Mesendoderm (in vitro differentiated cells): ENCODE data around the gene CNTN2.

ENCODE experiments used
- DNase-seq: peaks from one replicate; pipeline ENCODE4 v3.0.0; 2013
- H2AK5ac ChIP-seq: 2 replicates; pipeline ENCODE4 v1.6.1; 2013; ENCODE audit warnings: low read length, inconsistent platforms
- H2BK120ac ChIP-seq: 2 replicates; pipeline ENCODE4 v1.6.1; 2013; ENCODE audit warnings: low read depth, mild to moderate bottlenecking, low read length, moderate library complexity, mixed read lengths
- H2BK15ac ChIP-seq: replicated peaks from 2 replicates; pipeline ENCODE4 v1.6.1; 2013; ENCODE audit warnings: low read depth, mild to moderate bottlenecking, moderate library complexity
- H2BK5ac ChIP-seq: 2 replicates; pipeline ENCODE4 v1.6.1; 2013; ENCODE audit warnings: low read length, inconsistent platforms
- H3K18ac ChIP-seq: 2 replicates; pipeline ENCODE4 v1.6.1; 2013; ENCODE audit warnings: mild to moderate bottlenecking, low read length, mixed read lengths
- H3K23ac ChIP-seq: one replicate; pipeline ENCODE4 v1.6.1; 2013; ENCODE audit warnings: low read length
- H3K27ac ChIP-seq: 2 replicates; pipeline ENCODE4 v1.5.1; 2013; ENCODE audit warnings: low read depth, mild to moderate bottlenecking, inconsistent platforms, low read length, moderate library complexity
- H3K27me3 ChIP-seq: 2 replicates; pipeline ENCODE4 v1.6.1; 2013; ENCODE audit warnings: low read length, control low read depth, mild to moderate bottlenecking, inconsistent platforms; ENCODE audit not compliant: insufficient read depth, poor library complexity
- H3K36me3 ChIP-seq: 2 replicates; pipeline ENCODE4 v1.6.1; 2013; ENCODE audit warnings: low read length, inconsistent platforms; ENCODE audit not compliant: control insufficient read depth, insufficient read depth
- H3K4ac ChIP-seq: one replicate; pipeline ENCODE4 v1.6.1; 2013; ENCODE audit warnings: low read depth, mild to moderate bottlenecking, low read length, moderate library complexity
- H3K4me1 ChIP-seq: 2 replicates; pipeline ENCODE4 v1.6.1; 2013; ENCODE audit warnings: low read depth, low read length, inconsistent platforms; ENCODE audit not compliant: control insufficient read depth
- H3K4me2 ChIP-seq: 2 replicates; pipeline ENCODE4 v1.6.1; 2013; ENCODE audit warnings: low read length
- H3K4me3 ChIP-seq: 2 replicates; pipeline ENCODE4 v1.5.1; 2013; ENCODE audit warnings: mild to moderate bottlenecking, low read length
- H3K56ac ChIP-seq: one replicate; pipeline ENCODE4 v1.6.1; 2013; ENCODE audit warnings: low read length
- H3K79me1 ChIP-seq: 2 replicates; pipeline ENCODE4 v1.6.1; 2013; ENCODE audit warnings: low read length, inconsistent platforms
- H3K79me2 ChIP-seq: 2 replicates; pipeline ENCODE4 v1.6.1; 2013; ENCODE audit warnings: mild to moderate bottlenecking, low read length; ENCODE audit not compliant: control insufficient read depth, insufficient read depth
- H3K9ac ChIP-seq: 2 replicates; pipeline ENCODE4 v1.6.1; 2013; ENCODE audit warnings: low read length, inconsistent platforms
- H4K5ac ChIP-seq: one replicate; pipeline ENCODE4 v1.6.1; 2013; ENCODE audit warnings: low read length
- H4K8ac ChIP-seq: one replicate; pipeline ENCODE4 v1.6.1; 2013; ENCODE audit warnings: low read depth, mild to moderate bottlenecking, control low read depth, low read length, moderate library complexity
- WGBS: extraction: QIAGEN DNeasy Blood & Tissue Kit; methylation state at CpG from one replicate; pipeline ENCODE4 v1.1.7; 2013; ENCODE audit warnings: low lambda C conversion rate, missing lambda C conversion rate; ENCODE audit not compliant: insufficient coverage; ENCODE audit errors: extremely low coverage; 5-methylcytosine and 5-hydroxymethylcytosine counted together

Gene CNTN2

GRCh38 chr1:205025239-205025638, 17.8 kb upstream of the CNTN2 start:
- Histone ChIP-seq H3K27me3 (no peaks in the 10 kb centered on the region), H3K4me1 (no peaks in the 10 kb centered on the region), H2AK5ac (no peak overlapping the region), H3K36me3 (no peaks in the 10 kb centered on the region), H3K27ac (no peak overlapping the region), H3K79me1 (no peaks in the 10 kb centered on the region), H3K79me2 (no peaks in the 10 kb centered on the region), H3K4ac (no peak overlapping the region), H4K8ac (no peak overlapping the region), H2BK15ac (no peak overlapping the region), H3K18ac (no peak overlapping the region), H2BK5ac (no peak overlapping the region), H3K9ac (no peak overlapping the region), H4K5ac (no peak overlapping the region), H3K23ac (no peak overlapping the region), H3K4me3 (no peak overlapping the region), H2BK120ac (no peak overlapping the region), H3K56ac (no peak overlapping the region), H3K4me2 (no peak overlapping the region)
- no peak for DNase-seq
- no CpG with 5 or more reads among the region's 16 CpGs for WGBS

GRCh38 chr1:205026181-205026580, 16.8 kb upstream of the CNTN2 start:
- Histone ChIP-seq H3K56ac (no peak overlapping the region), H3K4me1 (no peaks in the 10 kb centered on the region), H4K8ac (no peak overlapping the region), H3K27ac (no peak overlapping the region), H3K4me2 (no peak overlapping the region), H3K9ac (no peak overlapping the region), H3K79me2 (no peaks in the 10 kb centered on the region), H3K18ac (no peak overlapping the region), H4K5ac (no peak overlapping the region), H2BK120ac (no peak overlapping the region), H3K4me3 (no peak overlapping the region), H3K36me3 (no peaks in the 10 kb centered on the region), H3K4ac (no peak overlapping the region), H3K79me1 (no peaks in the 10 kb centered on the region), H3K27me3 (no peaks in the 10 kb centered on the region), H2AK5ac (no peak overlapping the region), H2BK5ac (no peak overlapping the region), H2BK15ac (no peak overlapping the region), H3K23ac (no peak overlapping the region)
- no CpG with 5 or more reads among the region's 6 CpGs for WGBS
- peak; percentile 46 for DNase-seq

DNA sequence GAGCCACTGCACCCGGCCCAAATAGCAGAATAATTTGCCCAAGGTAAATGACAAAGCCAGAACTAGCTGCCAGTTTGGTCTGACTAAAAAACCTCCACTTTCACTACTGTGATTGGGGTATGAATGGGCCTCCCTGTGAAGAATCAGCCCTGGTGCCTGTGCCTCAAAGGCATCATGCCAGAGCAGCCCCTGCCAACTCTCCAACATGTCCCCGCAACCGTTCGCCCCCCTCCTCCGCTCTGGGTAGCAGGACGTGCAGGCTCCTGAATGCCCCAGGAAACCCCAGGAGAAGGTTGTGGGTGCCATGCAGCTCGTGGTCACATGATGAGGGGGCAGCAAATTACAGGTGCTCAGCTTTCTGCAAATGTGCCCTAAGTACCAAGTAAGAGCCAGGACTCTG, 14.6 kb upstream of the CNTN2 start:
- H3K79me1 ChIP-seq: no peaks in the 10 kb centered on the region
- no peak overlapping the region for H4K8ac ChIP-seq
- no peak overlapping the region for H3K4me3 ChIP-seq
- no peaks in the 10 kb centered on the region for H3K79me2 ChIP-seq
- H3K18ac ChIP-seq: no peak overlapping the region
- no peaks in the 10 kb centered on the region for H3K27me3 ChIP-seq
- no peak overlapping the region for H2BK120ac ChIP-seq
- H3K4me1 ChIP-seq: no peaks in the 10 kb centered on the region
- no peak overlapping the region for H4K5ac ChIP-seq
- H3K4ac ChIP-seq: no peak overlapping the region
- H3K9ac ChIP-seq: no peak overlapping the region
- no peak overlapping the region for H2BK5ac ChIP-seq
- H2AK5ac ChIP-seq: no peak overlapping the region
- no peak for DNase-seq
- no peaks in the 10 kb centered on the region for H3K36me3 ChIP-seq
- H2BK15ac ChIP-seq: no peak overlapping the region
- H3K4me2 ChIP-seq: no peak overlapping the region
- no peak overlapping the region for H3K27ac ChIP-seq
- H3K23ac ChIP-seq: no peak overlapping the region
- WGBS: no CpG with 5 or more reads among the region's 7 CpGs
- no peak overlapping the region for H3K56ac ChIP-seq

DNA sequence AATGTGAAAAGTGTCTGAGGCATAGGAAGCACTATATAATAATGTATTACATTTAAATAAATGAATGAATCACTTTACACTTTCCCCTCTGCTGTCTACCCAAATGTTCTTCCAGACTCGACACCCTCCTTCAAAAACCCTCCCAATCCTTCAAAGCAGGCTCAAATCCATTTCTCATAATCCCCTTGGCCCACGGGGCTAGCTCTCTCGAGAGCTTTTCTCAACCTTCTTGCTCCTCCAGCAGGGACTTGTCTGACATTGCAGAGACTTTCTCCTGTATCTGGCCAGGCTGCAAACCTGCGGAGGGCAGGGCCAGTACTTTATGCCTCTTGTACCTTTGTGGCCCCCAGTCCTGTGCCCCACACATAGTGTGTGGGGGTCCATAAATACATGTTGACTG, 14.1 kb upstream of the CNTN2 start:
- Histone ChIP-seq H3K79me2 (no peaks in the 10 kb centered on the region), H3K27ac (no peak overlapping the region), H3K18ac (no peak overlapping the region), H2AK5ac (no peak overlapping the region), H3K79me1 (no peaks in the 10 kb centered on the region), H3K36me3 (no peaks in the 10 kb centered on the region), H3K4me3 (no peak overlapping the region), H2BK5ac (no peak overlapping the region), H2BK15ac (no peak overlapping the region), H2BK120ac (no peak overlapping the region), H4K8ac (no peak overlapping the region), H3K4me1 (no peaks in the 10 kb centered on the region), H3K27me3 (no peaks in the 10 kb centered on the region), H3K4me2 (no peak overlapping the region), H3K23ac (no peak overlapping the region), H4K5ac (no peak overlapping the region), H3K56ac (no peak overlapping the region), H3K9ac (no peak overlapping the region), H3K4ac (no peak overlapping the region)
- no CpG with 5 or more reads among the region's 4 CpGs for WGBS
- peak; percentile 23 for DNase-seq

- Histone ChIP-seq H3K79me1 (no peaks in the 10 kb centered on the region), H3K27me3 (no peaks in the 10 kb centered on the region), H2BK120ac (no peak overlapping the region), H3K36me3 (no peaks in the 10 kb centered on the region), H4K5ac (no peak overlapping the region), H2BK5ac (no peak overlapping the region), H3K23ac (no peak overlapping the region), H3K9ac (no peak overlapping the region), H2BK15ac (no peak overlapping the region), H3K18ac (no peak overlapping the region), H3K4me1 (no peaks in the 10 kb centered on the region), H3K56ac (no peak overlapping the region), H4K8ac (no peak overlapping the region), H3K4ac (no peak overlapping the region), H3K4me3 (no peak overlapping the region), H3K27ac (no peak overlapping the region), H2AK5ac (no peak overlapping the region), H3K79me2 (no peaks in the 10 kb centered on the region), H3K4me2 (no peak overlapping the region)
- no CpG with 5 or more reads among the region's 6 CpGs for WGBS
- no peak for DNase-seq
Observed at GRCh38 chr1:205030241-205030640, 12.8 kb upstream of the CNTN2 start.

DNA sequence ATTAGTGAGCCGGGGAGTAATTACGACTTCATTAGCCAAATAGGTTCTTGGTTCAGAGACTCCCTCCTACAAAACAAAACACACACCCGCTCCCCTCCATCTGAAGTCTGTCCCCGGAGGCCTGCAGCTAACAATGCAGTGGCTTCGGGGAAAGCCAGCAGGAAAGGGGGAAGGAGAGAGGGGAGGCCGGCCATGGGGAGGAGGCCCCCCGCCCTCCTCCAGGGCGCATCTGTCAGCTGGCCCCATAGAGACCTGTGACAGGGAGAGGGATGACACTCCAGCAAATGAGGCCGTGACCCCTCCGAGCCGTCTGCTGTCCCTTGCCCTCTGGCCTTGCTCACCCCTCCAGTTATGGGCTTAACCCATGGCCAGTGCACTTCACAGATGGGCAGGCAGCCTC, 12.1 kb upstream of the CNTN2 start:
- Histone ChIP-seq H2BK15ac (no peak overlapping the region), H3K4me2 (no peak overlapping the region), H3K27ac (no peak overlapping the region), H3K79me1 (no peaks in the 10 kb centered on the region), H2BK5ac (no peak overlapping the region), H3K9ac (no peak overlapping the region), H4K8ac (no peak overlapping the region), H3K56ac (no peak overlapping the region), H3K27me3 (no peaks in the 10 kb centered on the region), H3K4ac (no peak overlapping the region), H4K5ac (no peak overlapping the region), H3K4me1 (no peaks in the 10 kb centered on the region), H2AK5ac (no peak overlapping the region), H3K23ac (no peak overlapping the region), H3K4me3 (no peak overlapping the region), H2BK120ac (no peak overlapping the region), H3K18ac (no peak overlapping the region), H3K79me2 (no peaks in the 10 kb centered on the region), H3K36me3 (no peaks in the 10 kb centered on the region)
- no CpG with 5 or more reads among the region's 11 CpGs for WGBS
- DNase-seq: no peak
